ENCODE data around the gene SLC9A5. TPM values are rescaled to one million over a fixed set of nuclear protein-coding genes. Genes with fewer than 3 reads are reported as not detected.

SLC9A5 gene
- total RNA-seq, 1 experiment from 2014 or later = 2.4 TPM

DNA sequence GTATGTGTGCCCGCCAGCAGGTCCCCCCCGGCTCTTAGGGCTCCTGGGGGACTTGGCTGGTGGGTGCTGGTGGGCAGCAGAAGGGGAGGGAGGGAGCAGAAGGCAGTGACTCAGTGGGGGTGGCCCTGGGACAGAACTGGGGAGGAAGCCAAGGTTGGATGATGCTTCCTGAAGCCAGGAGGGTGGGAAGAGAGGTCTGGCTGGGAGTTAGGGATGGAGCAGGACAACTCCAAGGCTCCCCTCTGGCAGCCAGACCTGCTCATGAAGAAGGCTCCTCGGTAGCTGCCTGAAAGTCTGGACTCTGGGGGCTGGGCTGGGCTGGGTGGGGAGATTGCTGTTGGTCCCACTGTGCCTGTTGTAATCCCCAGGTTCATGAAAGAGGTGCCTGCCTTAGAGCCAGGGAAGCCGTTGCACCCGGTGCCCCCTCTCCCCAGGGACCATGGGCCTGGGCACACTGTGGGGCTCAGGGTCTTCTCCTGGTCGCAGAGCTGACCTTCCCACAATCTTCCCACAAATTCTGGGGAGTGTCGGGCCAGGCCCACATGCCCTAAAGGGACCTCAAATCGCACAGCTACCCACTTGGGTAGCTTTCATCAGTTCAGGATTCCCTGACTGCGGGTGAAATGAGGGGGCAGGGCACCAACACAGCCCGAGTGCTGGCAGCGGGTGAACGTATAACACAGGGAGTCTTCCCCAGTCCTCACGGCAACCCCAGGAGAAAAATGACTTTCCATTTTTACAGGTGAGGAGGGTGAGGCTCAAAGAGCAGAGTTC is 29.4 kb downstream of the SLC9A5 start:
- intact Hi-C loops (cut with micrococcal nuclease; ENCODE audit: unreplicated experiment) = loop anchor here (2.0 to 5.0 kb wide), 3 partner anchors 17 to 169 kb away; no protein-coding TSS in a partner anchor
- Mint-ChIP-seq H3K4me1 (ENCODE audit: low read depth, unreplicated experiment) (peaks cover 3% of the 10 kb centered on the region), H3K4me3 (ENCODE audit: unreplicated experiment) (peak overlapping the region; percentile 84), H3K27me3 (ENCODE audit: insufficient read depth, unreplicated experiment) (no peaks in the 10 kb centered on the region), H3K27ac (ENCODE audit: unreplicated experiment) (peak overlapping the region; percentile 66), H3K9me3 (ENCODE audit: unreplicated experiment) (no peaks in the 10 kb centered on the region), H3K36me3 (ENCODE audit: insufficient read depth, unreplicated experiment) (peaks cover 3% of the 10 kb centered on the region)
- H3K4me3 ChIP-seq (ENCODE audit: low read depth, low read length) = peak overlapping the region; percentile 88
- ChIA-PET CTCF (interaction anchor here (1.1 to 1.3 kb wide), 3 partner anchors 18 to 61 kb away, joined by 3 to 11 read pairs (median 6); no protein-coding TSS in a partner anchor), POLR2A (interaction anchor here (0.7 to 1.6 kb wide), 2 partner anchors 11 to 18 kb away, joined by 3 to 5 read pairs; no protein-coding TSS in a partner anchor)
- no peaks in the 10 kb centered on the region for H3K27me3 ChIP-seq (replicated peaks; ENCODE audit: control insufficient read depth, insufficient read depth, low read length)
- peaks cover 20% of the 10 kb centered on the region for H3K4me1 ChIP-seq
- no peak for DNase-seq
- H3K9me3 ChIP-seq = no peaks in the 10 kb centered on the region
- no peak for TF ChIP-seq CTCF (IDR thresholded peaks at IDR 0.05; ENCODE audit: insufficient read depth in 1 of 2, low read depth in 1 of 2, low read length in 1 of 2, severe bottlenecking in 1 of 2, unreplicated experiment in 1 of 2)
- peaks cover 2% of the 10 kb centered on the region; the same call in 1 of the 2 replicates for H3K36me3 ChIP-seq (ENCODE audit: control insufficient read depth, insufficient read depth, low read length)
- BruUV-seq (replicated peaks) = no TSS peak

DNA sequence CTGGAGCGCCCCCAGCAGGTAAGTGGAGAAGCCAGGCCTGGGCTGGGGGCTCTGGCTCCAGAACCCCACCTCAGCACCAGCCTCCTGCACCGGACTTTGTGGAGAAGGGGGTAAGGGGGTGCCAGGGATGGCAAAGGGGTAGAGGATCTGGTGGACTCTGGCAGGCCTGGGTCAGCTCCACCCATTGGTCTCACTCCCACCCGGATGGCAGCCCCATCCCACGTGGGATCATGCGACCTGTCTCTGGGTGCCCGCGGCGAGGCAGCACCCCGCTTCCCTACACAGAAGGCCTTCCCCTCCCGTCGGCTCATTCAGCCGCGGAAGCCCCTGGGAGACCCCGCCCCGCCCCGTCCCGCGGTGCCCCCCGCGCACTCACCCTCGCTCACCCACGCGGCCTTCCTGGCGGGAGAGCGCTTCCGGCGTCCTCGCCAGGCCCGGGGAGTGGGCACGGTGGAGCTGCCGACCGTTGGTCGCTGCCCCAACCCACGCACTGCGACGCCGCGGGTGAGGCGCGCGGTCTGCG is 30.1 kb downstream of the SLC9A5 start:
- ChIA-PET CTCF (interaction anchor here (0.6 to 1.3 kb wide), 4 partner anchors 19 to 60 kb away, joined by 3 to 11 read pairs (median 4); no protein-coding TSS in a partner anchor), POLR2A (interaction anchor here (0.6 to 1.6 kb wide), 3 partner anchors 11 to 32 kb away, joined by 3 to 5 read pairs (median 3); no protein-coding TSS in a partner anchor)

More for the DNA sequence above, 30.1 kb downstream of the SLC9A5 start:
- no peaks in the 10 kb centered on the region for H3K27me3 Mint-ChIP-seq (ENCODE audit: insufficient read depth, unreplicated experiment)
- TF ChIP-seq CTCF (IDR thresholded peaks at IDR 0.05; ENCODE audit: insufficient read depth in 1 of 2, low read depth in 1 of 2, low read length in 1 of 2, severe bottlenecking in 1 of 2, unreplicated experiment in 1 of 2) = peak; percentile 33 to 75
- peaks cover 10% of the 10 kb centered on the region for H3K36me3 Mint-ChIP-seq (ENCODE audit: insufficient read depth, unreplicated experiment)
- Histone ChIP-seq H3K4me1 (peaks cover 20% of the 10 kb centered on the region), H3K27me3 (replicated peaks; ENCODE audit: control insufficient read depth, insufficient read depth, low read length) (no peaks in the 10 kb centered on the region), H3K9me3 (no peaks in the 10 kb centered on the region), H3K4me3 (ENCODE audit: low read depth, low read length) (peak overlapping the region; percentile 88), H3K36me3 (ENCODE audit: control insufficient read depth, insufficient read depth, low read length) (peaks cover 2% of the 10 kb centered on the region; the same call in 1 of the 2 replicates)
- intact Hi-C loops (cut with micrococcal nuclease; ENCODE audit: unreplicated experiment) = loop anchor here (2.0 to 5.0 kb wide), 3 partner anchors 18 to 168 kb away; no protein-coding TSS in a partner anchor
- peak; percentile 63 to 64 for DNase-seq
- H3K4me1 Mint-ChIP-seq (ENCODE audit: low read depth, unreplicated experiment) = peaks cover 7% of the 10 kb centered on the region
- H3K9me3 Mint-ChIP-seq (ENCODE audit: unreplicated experiment) = no peaks in the 10 kb centered on the region
- BruUV-seq (replicated peaks) = no TSS peak
- H3K4me3 Mint-ChIP-seq (ENCODE audit: unreplicated experiment) = peak overlapping the region; percentile 84
- peak overlapping the region; percentile 66 for H3K27ac Mint-ChIP-seq (ENCODE audit: unreplicated experiment)
